Endothelial cell (in vitro differentiated cells): Measurements from ENCODE around the gene PATZ1. TPM values are rescaled to one million over a fixed set of nuclear protein-coding genes. Genes with fewer than 3 reads are reported as not detected.

Experiments used
- DNase-seq: peaks from one replicate; pipeline ENCODE4 v3.0.0; 2021; ENCODE audit warnings: low spot score
- H3K27ac Mint-ChIP-seq: one replicate; pipeline ENCODE4 v1.8.0; 2021; ENCODE audit warnings: mixed read lengths, inconsistent platforms; ENCODE audit not compliant: unreplicated experiment
- H3K27me3 Mint-ChIP-seq: one replicate; pipeline ENCODE4 v1.8.0; 2021; ENCODE audit warnings: mild to moderate bottlenecking, moderate library complexity, mixed read lengths, inconsistent platforms; ENCODE audit not compliant: unreplicated experiment
- H3K36me3 Mint-ChIP-seq: one replicate; pipeline ENCODE4 v1.8.0; 2021; ENCODE audit warnings: mild to moderate bottlenecking, low read depth, mixed read lengths, inconsistent platforms; ENCODE audit not compliant: unreplicated experiment
- H3K4me1 Mint-ChIP-seq: one replicate; pipeline ENCODE4 v1.8.0; 2021; ENCODE audit warnings: mild to moderate bottlenecking, mixed read lengths, inconsistent platforms; ENCODE audit not compliant: unreplicated experiment
- H3K4me3 Mint-ChIP-seq: one replicate; pipeline ENCODE4 v1.8.0; 2021; ENCODE audit warnings: mild to moderate bottlenecking, mixed read lengths, inconsistent platforms; ENCODE audit not compliant: unreplicated experiment
- H3K9me3 Mint-ChIP-seq: one replicate; pipeline ENCODE4 v1.8.0; 2021; ENCODE audit warnings: mixed read lengths, inconsistent platforms; ENCODE audit not compliant: unreplicated experiment
- CTCF ChIP-seq: fragments of 200-600 bp; sonication (generic); IDR thresholded peaks from one replicate; pipeline ENCODE4 v1.5.0; 2021; ENCODE audit warnings: antibody characterized with exemption; ENCODE audit not compliant: unreplicated experiment
- total RNA-seq: library from RNA; stranded (reverse); fragmentation: NEBNext Ultra II Directional; extraction: Animal tissue kit (Norgen Biotek cat#: 25700); gene quantifications from one replicate; pipeline ENCODE4 v1.2.1, GENCODE V29; 2021; ENCODE audit not compliant: unreplicated experiment

PATZ1 gene
- total RNA-seq, 1 donor from 2014 or later: 54.0 TPM

DNA sequence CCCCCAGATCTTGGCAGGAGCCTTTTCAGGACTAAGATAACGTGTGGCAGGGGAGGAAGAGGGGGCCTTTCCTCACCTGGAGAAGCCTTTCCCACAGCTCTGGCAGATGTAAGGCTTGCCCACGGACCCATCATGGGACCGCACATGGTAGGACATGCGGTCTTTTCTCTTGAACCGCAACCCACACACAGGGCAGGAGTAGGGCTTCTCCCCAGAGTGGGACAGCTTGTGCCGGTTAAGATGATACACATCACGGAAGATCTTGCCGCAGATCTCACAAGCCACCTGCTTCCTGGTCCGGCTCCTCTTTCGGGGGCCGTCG, 1.9 kb downstream of the PATZ1 start:
- Mint-ChIP-seq H3K27ac (peak overlapping the region; percentile 89), H3K27me3 (peaks cover 16% of the 10 kb centered on the region), H3K36me3 (peaks cover 25% of the 10 kb centered on the region), H3K4me3 (peak overlapping the region; percentile 89), H3K4me1 (peaks cover 46% of the 10 kb centered on the region), H3K9me3 (no peaks in the 10 kb centered on the region)
- TF ChIP-seq CTCF: no peak
- DNase-seq: no peak

DNA sequence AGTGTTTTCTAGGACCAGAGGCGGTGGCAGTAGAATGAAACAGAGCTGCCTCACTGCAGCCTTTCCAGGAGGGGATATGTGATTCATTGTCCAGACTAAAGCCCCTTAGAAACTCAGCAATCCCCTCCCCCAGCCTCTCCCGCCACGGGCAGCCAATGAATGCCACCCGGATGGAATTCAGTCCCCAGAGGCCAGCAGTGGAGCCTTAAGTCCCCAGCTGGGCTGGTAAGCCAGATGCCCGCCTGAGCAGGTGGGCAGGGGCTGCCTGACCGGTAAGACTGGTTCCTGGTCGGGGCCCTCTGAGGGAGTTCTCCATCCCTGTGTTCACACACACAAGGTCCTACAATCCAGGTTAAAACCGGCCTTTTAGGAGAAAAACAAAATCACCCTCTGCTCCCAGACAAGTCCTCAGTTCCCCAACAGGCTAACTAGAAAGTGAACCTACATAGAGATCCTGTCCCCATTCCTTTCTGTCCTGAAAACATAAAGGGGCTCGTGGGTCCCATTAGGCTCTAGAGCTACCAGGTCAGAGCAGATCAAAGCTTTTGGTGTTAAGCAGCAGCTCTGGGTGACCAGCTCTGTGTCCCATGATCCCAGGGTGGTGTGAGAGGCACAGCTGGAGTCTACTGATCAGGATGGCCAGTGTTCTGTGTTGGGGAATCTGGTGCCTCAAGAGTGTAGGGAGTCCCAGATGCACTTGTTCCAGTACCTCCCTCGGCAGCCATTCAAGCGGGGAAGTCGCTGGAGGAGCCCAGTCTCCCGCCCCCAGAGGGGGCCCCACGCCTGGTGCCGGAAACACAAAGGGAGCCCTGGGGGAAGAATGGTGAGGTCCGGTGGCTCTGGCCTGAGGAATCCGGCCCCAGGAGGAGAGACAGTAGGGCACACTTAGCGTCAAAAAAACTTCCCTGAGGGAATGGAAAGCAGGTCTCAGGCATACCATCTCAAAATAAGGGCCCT, 2.6 kb downstream of the PATZ1 start:
- Mint-ChIP-seq H3K27ac (peak overlapping the region; percentile 89), H3K4me3 (peak overlapping the region; percentile 89), H3K27me3 (peaks cover 16% of the 10 kb centered on the region), H3K36me3 (peaks cover 25% of the 10 kb centered on the region), H3K4me1 (peaks cover 46% of the 10 kb centered on the region), H3K9me3 (no peaks in the 10 kb centered on the region)
- no peak for TF ChIP-seq CTCF
- peak; percentile 60 for DNase-seq

DNA sequence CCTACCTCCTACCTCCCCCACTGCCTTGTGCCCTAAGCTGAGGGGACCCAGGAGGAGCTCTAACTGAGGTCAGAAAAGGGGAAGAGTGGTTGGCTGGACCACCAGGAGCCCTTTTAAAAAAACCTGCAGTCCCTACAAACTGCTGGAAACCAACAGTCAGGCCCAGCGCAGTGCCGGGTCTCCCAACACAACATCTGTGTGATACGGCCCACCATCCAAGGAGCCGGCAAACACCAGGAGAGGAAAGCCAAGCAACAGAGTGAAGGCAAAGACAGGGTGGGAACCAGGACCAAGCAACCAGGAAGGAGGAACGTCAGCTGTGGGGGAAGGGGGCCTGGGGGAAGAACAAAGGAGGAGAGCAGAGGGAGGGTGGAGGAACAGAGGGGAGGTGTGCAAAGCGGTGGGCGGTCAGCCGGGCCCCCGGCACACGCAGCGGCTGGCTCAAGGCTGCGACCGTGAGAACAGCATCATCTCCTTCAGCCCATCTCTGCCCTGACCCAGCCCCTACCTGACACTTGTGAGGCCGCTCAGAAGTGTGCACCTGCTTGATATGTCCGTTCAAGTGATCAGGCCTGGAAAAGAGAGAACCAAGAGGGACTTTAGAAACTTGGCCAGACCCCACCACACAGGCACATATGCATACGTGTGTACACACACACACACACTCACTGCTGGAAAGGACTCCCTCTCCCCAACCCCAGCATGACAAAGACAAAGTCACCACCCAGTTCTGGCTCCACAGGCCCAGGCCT, 3.6 kb downstream of the PATZ1 start:
- peak; percentile 16 for DNase-seq
- H3K9me3 Mint-ChIP-seq: no peaks in the 10 kb centered on the region
- H3K27ac Mint-ChIP-seq: peak overlapping the region; percentile 96
- TF ChIP-seq CTCF: no peak
- H3K27me3 Mint-ChIP-seq: peaks cover 14% of the 10 kb centered on the region
- peaks cover 46% of the 10 kb centered on the region for H3K4me1 Mint-ChIP-seq
- H3K36me3 Mint-ChIP-seq: peaks cover 32% of the 10 kb centered on the region
- peak overlapping the region; percentile 89 for H3K4me3 Mint-ChIP-seq

GRCh38 chr22:31341386-31342088, 4.6 kb downstream of the PATZ1 start:
- H3K9me3 Mint-ChIP-seq: no peaks in the 10 kb centered on the region
- H3K27ac Mint-ChIP-seq: peak overlapping the region; percentile 84
- no peak for TF ChIP-seq CTCF
- DNase-seq: no peak
- peaks cover 14% of the 10 kb centered on the region for H3K27me3 Mint-ChIP-seq
- H3K4me3 Mint-ChIP-seq: peak overlapping the region; percentile 89
- H3K36me3 Mint-ChIP-seq: peaks cover 32% of the 10 kb centered on the region
- peaks cover 46% of the 10 kb centered on the region for H3K4me1 Mint-ChIP-seq
